Suppressor macrophage (primary cell): Measurements from ENCODE around the gene TSR3.
A peak's percentile ranks its signal among the peaks of the same experiment; 100 is the strongest.

Source experiments
- DNase-seq, 4 experiments: peaks; one replicate each; pipeline ENCODE4 v3.0.0-alpha.2; 2020 to 2022

The TSR3 gene

DNA sequence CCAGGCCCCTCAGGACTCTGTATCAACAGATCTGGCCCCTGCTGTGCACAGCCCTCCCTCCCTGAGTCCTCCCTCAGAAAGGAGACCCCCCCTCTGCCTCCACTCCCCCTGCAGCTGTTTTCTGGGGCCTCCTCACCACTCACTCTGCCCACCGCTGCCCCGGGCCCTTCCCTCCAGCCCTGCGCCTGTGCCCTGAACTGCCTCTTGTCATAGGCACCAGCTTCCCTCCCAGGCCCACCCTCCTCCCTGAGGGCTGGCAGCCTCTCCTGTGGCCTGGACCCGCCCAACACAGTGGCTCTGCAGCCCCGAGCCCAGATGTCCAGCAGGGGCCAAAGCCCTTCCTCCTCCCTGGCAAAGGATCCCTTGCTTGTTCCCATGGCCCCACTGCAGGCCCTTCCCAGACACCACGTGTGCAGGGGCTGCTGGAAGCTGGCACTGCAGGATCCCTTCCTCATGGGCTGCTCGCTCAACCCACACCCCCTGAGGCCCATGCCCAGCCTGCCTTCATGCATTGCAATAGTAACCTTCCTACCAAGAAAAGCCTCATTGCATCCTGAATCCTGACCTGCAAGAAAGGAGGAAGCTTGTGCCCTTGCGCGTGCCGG lies 25.8 kb upstream of the TSR3 start:
- no peak for DNase-seq

DNA sequence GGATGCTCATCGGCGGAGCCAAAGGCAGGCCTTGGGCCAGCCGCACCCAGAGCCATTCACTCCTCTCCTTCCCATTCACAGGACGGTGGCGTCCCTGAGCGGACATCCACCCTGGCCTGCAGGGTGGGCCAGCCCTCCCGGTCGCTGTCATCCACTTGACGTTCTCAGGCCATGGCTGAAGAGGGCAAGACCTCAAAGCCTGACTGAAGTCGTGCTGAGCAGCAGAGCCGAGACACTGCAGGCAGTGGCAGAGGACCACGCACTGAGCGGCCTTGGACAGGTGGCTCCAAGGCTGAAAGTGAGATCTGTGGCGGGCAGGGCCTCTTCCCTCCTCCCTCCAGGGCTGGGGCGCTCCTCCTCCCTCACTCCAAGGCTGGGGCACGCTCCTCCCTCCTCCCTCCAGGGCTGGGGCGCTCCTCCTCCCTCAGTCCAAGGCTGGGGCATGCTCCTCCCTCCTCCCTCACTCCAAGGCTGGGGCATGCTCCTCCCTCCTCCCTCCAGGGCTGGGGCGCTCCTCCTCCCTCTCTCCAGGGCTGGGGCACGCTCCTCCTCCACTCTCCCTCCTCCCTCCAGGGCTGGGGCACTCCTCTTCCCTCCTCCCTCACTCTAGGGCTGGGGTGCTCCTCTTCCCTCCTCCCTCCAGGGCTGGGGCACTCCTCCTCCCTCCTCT lies 24.2 kb upstream of the TSR3 start:
- DNase-seq, result no peak

DNA sequence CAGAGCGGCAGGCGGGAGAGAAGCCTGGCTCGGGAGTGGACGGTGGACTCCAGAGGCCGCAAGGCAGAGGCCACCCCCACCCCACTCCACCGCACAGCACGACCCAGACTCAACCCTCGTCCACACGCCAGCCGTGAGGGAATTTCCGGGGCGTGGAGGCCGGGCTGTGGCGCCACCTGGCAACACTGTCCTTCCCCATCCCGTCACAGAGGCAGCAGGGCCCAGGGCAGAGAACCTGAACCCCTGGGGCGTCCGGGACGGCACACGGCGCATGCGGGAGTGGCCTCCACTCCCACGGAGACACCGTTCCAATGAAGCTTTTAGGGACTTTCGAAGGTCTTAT lies 23.6 kb upstream of the TSR3 start:
- no peak for DNase-seq

DNA sequence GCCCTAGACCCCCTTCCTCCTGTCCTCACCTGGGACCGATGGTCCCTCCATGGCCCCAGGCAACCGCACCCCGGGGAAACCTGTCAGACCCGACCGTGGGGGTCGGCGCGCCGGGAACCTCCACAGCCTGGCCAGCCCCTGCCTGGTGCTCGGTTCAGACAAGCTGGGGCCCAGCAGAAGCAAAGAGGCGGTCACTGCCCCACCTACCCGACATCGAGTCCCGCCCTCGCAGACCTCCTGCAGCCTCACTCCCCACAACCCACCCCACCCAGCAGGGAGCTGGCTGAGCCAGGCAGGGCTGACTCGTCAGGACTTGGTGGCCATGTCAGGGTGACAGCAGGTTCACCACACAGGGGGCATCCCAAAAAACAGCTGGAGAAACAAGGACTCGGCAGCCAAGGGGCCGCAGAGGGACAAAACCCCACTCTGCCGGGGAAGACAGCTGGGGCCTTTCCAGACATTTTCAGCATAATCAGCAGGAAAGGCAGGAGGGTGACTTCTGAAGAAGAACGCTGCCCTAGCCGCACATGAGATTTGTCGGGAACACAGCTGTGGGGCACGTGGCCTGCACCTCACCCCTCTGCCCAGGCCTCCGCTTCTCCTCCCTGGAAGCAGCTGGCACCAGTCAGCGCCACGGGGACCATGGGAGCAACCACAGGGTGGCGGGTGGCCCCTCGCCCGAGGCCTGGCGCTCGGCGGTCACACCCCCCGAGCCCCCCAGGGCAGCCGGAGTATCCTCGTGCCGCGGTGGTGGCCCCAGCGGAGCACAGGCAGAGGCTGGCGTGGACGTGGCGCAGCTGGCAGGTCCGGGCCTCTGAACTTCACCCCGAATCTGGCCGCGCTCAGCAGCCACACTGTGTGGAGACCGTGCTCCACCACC lies 23.0 kb upstream of the TSR3 start:
- DNase-seq, result no peak

DNA sequence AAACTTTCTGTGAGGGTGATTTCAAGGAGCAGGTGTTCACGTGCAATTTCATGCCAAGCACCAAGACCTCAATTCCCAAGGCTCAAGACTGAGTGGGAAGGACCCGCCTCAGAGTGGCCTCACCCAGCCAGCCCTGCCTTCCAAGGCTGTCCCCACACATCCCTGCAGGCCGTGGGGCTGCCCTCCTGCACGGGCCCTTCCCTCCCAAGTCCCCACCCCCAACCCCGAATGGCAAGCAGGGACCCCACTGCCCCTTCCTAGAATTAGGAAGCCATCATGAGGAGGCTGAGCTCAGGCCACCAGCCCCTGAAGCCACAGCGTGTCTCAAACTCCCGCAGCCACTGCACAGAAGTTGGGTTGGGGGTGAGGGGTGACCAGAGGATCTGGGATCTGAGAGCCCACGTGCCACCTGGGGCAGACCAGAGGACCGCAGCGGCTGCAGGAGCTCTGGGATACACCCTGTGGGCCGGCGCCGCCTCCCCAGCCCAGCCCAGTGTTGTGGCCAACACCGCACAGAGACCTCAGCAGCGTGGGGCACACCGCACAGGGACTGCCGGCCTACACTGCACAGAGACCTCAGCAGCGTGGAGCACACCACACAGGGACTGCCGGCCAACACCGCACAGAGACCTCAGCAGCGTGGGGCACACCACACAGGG lies 20.7 kb upstream of the TSR3 start:
- no peak for DNase-seq

DNA sequence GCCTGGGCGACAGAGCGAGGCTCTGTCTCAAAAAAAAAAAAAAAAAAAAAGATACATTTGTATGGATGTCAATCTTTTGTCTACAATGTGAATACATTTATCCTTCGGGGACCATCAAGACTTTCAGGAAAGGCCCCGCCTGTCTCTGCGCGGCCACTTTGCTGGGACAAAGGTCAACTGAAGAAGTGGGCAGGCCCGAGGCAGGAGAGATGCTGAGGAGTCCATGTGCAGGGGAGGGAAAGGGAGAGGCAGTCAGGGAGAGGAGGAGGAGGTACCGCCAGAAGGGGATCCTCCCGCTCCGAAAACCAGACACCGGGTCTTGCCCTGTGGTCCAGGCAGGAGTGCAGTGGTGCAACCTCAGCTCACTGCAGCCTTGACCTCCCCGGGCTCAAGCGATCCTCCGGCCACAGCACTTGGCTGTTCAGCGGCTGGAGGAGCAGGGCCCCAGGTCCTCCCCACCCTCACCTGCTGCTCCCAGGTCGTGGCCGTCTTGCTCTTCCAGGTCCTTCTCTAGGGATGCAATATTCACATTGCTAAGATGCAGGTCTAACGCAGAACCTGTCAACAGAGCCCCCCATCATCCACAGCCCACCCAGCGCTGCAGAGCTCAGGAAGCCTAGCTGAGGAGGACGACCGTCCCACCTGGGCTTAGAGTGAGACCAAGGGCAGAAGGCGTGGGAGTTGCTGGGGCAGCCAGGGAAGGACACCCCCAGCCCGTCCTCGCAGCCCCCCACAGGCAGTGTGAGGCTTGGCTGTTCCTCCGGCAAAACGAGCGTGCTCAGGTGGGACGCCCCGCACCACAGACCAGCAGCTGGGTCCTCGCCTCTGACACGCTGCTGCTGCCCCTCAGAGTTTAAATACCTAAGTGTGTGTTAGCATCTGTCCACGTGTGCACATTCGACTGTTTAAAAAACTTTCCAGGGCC lies 19.6 kb upstream of the TSR3 start:
- no peak for DNase-seq

DNA sequence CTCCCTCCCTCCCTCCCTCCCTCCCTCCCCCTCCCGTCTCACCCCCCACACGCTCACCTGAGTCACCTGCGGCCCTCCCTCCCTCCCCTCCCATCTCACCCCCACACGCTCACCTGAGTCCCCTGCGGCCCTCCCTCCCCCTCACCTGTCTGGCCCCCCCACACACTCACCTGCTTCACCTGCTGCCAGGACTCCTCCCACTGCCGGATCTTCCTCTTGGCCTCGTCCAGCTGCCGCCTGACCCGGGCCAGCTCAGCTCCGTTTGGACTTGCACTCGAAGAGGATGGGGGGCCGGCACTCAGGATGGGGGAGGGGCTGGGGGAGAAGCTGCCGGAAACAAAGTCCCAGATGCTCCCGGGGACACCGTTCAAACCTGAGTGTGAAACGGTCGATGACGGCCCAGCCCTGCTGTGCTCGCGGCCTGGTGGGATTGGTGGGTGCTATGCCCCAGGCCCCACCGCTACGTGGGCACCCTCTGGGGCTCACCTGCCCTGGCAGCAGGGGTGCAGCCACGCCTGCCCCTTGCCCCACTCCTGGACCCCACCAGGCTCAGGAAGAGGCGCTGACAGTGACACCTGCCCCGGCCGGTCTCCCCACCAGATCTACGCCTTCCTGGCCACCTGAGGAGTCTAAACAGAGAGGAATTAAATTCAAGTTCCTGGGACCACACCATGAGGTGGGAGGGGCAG lies 16.0 kb upstream of the TSR3 start:
- no peak for DNase-seq

DNA sequence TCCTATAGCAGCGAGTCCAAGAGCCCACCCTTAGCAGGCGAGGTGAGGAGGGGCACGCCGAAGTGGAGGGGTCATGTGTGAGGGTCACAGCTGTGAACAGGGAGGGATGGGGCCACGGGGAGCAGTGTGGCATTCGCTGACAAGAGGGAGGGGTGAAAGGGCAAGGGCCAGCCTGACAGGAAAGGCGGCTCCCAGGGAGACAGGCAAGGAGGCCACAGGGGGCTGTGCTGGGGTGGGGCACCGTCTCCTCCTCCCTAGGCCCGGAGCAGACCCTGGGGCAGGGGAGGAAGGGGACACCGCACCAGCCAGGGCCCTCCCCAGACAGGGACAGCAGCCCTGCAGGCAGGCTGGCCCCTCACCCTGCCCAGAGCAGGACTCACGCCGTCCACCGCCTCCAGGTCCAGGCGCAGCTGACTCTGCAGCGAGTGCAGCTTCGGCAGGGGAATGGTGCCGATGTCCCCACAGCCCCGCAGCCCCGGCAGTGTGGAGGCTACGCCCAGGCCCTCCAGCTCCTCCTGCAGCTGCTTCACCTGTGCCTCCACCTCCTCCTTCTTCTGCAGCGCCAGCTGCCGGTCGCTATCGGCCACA lies 15.1 kb upstream of the TSR3 start:
- no peak for DNase-seq

DNA sequence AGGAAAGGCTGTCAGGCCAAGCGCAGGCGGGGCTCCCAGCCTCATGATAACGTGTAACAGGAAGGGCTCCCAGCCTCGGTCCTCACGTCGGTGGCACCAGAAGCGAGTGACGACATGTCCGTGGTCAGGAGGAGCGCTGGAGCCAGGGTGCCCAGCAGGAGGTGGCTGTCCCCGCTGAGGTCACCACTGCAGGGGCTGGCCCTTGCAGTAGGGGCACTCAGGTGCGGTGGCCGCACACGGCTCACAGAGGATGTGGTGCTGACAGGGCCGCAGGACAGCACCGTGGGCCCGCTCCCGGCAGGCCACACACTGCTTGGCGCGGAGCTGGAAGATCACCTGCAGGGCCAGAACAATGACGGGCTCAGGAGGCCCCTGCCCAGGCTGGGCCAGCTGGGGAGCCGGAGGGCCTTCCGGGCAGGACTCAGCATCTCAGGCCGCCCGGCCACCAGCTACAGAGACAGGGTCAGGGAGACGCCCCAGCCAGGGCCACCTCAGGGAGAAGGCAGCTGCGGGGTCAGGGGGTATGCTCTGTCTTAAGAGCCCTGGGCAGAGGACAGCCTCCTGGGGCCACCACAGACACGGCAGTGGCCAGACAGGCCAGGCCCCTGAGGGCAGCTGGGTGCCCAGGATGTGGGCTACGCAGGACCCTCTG lies 14.5 kb upstream of the TSR3 start:
- DNase-seq, result no peak

DNA sequence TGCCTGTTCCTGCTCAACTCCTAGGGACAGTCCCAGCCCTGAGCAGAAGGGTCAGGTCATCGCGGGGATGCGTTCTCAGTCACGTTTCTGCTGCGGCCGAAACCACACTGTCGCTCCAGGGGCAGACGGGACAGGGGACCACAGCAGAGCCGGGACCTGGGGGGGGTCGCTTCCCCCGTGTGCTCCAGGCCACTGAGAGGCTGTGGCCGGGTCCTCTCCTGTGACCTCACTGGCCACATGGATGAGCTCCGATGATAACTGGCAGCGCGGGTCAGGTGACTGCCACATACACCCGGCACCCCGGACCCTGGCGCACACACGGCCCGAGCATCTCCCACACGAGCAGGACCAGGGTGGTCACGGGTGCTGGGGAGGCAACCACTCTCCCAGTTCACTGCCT lies 12.8 kb upstream of the TSR3 start:
- DNase-seq, result no peak

DNA sequence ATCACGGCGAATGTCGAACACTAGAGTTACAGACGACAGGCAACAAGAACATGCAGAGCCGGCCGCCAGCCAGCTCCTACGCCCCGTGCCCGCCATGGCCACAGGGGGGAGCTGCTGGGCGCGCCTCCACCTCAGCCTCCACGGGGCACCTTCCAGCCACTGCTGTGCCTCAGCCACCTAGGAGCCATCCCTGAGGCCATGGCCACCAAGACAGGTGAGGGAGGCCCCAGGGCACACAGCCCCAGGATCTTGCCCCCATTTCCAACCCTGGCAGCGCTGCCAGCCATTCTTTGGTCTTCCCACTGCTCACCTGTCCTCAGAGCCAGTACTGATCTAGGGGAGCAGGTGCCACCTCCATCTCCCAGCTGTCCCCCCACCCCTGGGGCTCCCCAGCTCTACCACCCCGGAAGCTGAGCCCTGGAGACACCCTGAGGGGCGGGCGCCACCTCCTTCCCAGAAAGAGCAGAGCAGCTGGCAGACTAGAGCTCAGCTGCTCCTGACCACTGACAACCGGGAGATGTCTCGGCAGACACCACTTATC lies 11.9 kb upstream of the TSR3 start:
- peak; percentile 61 to 83 (median 68) for DNase-seq

DNA sequence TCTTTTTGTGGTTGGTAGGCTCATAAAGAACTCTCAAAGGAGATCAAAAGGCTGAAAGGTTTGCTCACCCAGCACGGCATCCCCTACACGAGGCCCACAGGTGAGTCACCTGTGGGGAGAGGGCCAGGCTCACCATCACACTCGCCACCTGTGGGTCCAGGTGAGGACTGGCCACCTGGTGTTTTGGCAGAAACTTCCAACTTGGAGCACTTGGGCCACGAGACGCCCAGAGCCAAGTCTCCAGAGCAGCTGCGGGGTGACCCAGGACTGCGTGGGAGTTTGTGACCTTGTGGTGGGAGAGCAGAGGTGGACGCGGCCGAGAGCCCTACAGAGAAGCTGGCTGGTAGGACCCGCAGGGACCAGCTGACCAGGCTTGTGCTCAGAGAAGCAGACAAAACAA lies 11.1 kb upstream of the TSR3 start:
- DNase-seq, result no peak

DNA sequence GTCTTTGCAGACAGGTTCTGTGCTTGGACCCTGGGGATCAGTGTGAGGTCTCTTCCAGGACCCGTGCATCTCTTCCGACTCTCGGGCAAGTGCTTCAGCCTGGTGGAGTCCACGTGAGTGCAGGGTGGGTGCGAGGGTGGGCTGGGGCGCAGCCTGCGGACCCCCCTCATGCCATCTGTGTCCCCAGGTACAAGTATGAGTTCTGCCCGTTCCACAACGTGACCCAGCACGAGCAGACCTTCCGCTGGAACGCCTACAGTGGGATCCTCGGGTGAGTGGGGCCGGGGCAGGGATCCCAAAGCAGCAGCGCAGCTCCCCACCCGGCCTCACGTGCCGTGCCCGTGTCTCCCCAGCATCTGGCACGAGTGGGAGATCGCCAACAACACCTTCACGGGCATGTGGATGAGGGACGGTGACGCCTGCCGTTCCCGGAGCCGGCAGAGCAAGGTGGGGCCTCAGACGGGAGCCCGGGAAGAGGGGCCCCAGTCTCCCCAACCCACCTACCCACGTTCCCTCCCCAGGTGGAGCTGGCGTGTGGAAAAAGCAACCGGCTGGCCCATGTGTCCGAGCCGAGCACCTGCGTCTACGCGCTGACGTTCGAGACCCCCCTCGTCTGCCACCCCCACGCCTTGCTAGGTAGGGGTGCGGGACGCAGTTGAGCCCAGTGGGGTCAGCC lies 10.1 kb upstream of the TSR3 start:
- DNase-seq, result no peak

DNA sequence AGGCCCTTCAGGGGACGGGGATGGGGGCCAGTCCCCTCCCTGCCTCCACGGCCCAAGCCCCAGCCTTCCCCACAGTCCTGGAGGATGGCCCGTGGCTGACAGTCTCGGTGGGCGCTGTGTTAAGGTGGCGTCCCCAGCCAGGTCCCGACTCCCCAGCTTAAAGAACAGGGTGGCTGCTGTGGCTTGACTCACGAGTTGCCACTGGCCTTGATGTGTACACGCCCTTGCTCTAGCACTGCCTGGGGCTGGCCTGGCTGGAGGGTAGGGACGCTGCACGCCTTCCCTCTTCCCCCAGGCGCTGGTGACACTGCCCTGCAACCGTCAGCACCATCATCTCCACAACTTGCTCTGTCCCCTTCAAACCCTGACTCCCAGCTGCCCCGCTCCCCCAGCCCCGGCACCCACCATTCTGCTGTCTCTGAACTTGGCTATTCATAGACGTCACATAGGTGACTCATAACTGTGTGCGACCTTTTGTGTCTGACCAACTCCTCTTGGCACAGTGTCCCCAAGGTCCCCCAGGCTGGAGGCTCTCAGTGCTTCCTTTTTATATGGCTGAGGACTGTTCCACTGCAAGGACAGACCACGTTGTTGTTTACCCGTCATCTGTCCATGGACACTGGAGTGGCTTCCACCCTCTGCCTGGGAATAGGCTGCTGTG lies 6.4 kb upstream of the TSR3 start:
- peak; percentile 54 to 76 (median 55) for DNase-seq

DNA sequence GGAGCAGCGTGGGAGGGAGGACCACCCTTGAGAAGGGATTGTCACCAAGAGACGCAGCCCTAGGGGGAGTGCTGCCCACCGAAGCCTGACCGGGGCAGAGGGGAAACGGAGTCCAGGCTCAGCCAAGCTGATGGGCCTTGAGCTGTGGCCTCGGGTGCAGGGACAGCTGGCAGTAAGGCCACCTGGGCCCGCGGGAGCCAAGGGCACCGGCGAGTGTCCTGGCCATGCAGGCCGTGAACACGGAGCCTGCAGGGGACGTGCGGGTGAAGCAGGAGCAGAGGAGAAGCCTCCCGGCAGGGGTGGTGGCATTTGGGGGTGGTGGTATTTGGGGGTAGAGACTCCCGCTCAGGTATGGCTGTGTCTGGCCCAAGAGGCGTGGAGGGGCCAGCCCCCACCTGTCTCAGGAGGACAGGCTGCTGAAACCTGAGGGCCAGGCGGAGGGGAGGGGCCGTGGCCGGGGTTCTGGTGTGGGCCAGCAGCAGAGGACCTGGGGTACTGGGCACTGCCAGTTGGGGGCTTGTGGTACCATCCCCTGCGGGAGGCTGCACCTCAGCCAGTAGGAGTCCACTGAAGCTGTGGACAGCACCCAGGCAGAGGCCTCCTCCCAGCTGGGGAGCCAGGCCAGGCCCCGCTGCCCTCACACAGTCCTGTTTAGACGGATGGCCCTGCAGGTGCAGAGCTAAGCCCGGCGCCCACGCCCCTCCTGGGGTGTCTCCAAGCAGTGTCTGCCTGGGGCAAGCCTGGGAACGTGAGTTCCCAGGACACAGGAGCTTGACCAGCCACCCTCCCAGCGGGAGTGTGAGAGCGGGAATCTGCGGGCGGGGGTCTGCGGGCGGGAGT lies 4.6 kb upstream of the TSR3 start:
- DNase-seq, result no peak

DNA sequence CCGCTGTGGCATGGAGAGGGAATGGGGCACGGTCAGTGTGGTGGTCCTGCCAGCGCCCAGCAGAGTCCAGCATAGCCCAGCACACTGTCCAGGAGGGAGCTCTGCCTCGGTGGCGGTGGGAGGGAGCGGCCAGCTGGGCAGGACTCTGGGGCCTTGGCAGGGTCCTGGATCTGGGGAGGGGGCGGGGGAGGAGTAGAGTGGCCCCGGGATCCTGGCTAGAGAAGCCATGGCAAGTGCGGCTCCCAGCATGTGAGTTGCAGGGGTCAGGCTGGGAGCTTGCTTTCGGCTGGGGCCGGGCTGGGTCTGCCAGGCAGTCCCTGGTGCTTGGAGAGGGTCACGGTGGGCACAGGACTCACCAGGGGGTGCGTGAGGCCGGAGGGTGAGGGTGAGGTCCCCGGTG lies 3.9 kb upstream of the TSR3 start:
- DNase-seq, result no peak

DNA sequence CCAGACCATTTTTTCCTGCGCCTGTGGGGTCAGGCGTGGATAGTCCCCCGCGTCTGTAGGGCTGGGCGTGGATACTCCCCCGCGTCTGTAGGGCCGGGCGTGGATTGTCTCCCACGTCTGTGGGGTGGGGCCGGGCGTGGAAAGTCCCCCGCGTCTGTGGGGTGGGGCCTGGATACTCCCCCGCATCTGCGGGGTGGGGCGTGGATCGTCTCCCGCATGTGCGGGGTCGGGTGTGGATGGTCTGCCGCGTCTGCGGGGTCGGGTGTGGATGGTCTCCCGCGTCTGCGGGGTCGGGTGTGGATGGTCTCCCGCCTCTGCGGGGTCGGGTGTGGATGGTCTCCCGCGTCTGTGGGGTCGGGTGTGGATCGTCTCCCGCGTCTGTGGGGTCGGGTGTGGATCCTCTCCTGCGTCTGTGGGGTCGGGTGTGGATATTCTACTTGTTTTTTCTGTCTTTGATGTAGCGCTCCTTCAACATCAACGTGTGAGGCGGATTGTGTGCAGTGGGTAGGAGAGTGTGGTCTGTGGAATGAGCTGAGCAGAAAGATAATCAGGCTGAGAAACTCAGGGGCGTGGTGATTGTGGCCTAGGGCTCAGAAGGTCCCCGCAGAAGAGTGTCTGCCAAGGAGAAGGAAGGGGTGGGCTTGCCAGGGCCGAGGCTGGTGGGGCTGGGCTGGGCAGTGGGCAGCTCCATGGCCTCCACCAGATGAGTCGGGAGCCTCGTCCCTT lies 3.3 kb upstream of the TSR3 start:
- no peak for DNase-seq

DNA sequence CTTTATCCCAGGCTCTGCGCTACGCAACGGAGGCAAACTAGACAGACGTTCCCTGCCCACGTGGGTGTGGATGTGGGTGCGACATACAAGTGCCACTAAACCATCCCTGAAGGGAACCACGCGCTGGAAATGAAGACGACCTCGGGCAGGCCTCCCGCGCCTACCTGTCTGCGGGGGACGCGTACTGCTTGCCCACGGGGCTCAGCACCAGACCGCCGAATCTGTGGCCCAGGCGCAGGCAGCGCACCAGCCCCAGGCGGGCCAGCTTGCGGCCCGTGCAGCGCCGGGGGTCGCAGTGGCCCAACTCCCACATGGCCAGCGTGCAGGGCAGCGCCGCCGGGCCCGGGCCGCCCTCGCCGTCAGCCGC lies 480 bp downstream of the TSR3 start:
- DNase-seq, result peak in 2 of 4 experiments; percentile 37 to 49
